GM19240 (cell line): ENCODE measurements around the gene USP40.

ENCODE experiments used
- DNase-seq: peaks from one replicate; pipeline ENCODE4 v3.0.0; 2011; ENCODE audit warnings: low spot score; ENCODE audit not compliant: insufficient read length

Gene USP40

GRCh38 chr2:233447506-233448219 lies 118.9 kb downstream of the USP40 start:
- no peak for DNase-seq

- no peak for DNase-seq
These were observed 119.8 kb downstream of the USP40 start for GRCh38 chr2:233446606-233447305.

- no peak for DNase-seq
These were observed 120.5 kb downstream of the USP40 start for GRCh38 chr2:233446121-233446520.

GRCh38 chr2:233445152-233445830 lies 121.3 kb downstream of the USP40 start:
- DNase-seq, result no peak

GRCh38 chr2:233444501-233444900 lies 122.1 kb downstream of the USP40 start:
- DNase-seq, result no peak

- peak; percentile 94 for DNase-seq
These were observed 122.9 kb downstream of the USP40 start for GRCh38 chr2:233443511-233444183.

- no peak for DNase-seq
These were observed 124.6 kb downstream of the USP40 start for GRCh38 chr2:233442028-233442310.

GRCh38 chr2:233441161-233442027 lies 125.2 kb downstream of the USP40 start:
- DNase-seq, result no peak

- DNase-seq, result no peak
These were observed 125.9 kb downstream of the USP40 start for GRCh38 chr2:233440714-233441113.

- no peak for DNase-seq
These were observed 126.3 kb downstream of the USP40 start for GRCh38 chr2:233440314-233440713.

- DNase-seq, result no peak
These were observed 127.4 kb downstream of the USP40 start for GRCh38 chr2:233439191-233439590.

- no peak for DNase-seq
These were observed 127.9 kb downstream of the USP40 start for GRCh38 chr2:233438573-233439147.

- DNase-seq, result no peak
These were observed 129.1 kb downstream of the USP40 start for GRCh38 chr2:233437439-233437955.

- DNase-seq, result no peak
These were observed 129.7 kb downstream of the USP40 start for GRCh38 chr2:233436691-233437438.

GRCh38 chr2:233436191-233436581 lies 130.4 kb downstream of the USP40 start:
- DNase-seq, result no peak

- DNase-seq, result no peak
These were observed 131.0 kb downstream of the USP40 start for GRCh38 chr2:233435436-233436190.

GRCh38 chr2:233434666-233435330 lies 131.8 kb downstream of the USP40 start:
- no peak for DNase-seq

- no peak for DNase-seq
These were observed 132.8 kb downstream of the USP40 start for GRCh38 chr2:233433794-233434193.

GRCh38 chr2:233433029-233433428 lies 133.6 kb downstream of the USP40 start:
- no peak for DNase-seq
